Superior temporal gyrus (tissue), 1 donor: ENCODE data around the gene MISP.
"Not testable (repeated sequence)": the region's sequence is repeated elsewhere in the genome, so short reads cannot be mapped to it uniquely, and the experiment has no call there.

Source experiments
- DNase-seq: peaks from one replicate; pipeline ENCODE4 v3.0.0-alpha.2; 2016; ENCODE audit errors: extremely low spot score

Gene MISP

GRCh38 chr19:723714-724113 lies 27.2 kb upstream of the MISP start:
- DNase-seq = no peak

GRCh38 chr19:725461-726089 lies 25.3 kb upstream of the MISP start:
- no peak for DNase-seq

DNA sequence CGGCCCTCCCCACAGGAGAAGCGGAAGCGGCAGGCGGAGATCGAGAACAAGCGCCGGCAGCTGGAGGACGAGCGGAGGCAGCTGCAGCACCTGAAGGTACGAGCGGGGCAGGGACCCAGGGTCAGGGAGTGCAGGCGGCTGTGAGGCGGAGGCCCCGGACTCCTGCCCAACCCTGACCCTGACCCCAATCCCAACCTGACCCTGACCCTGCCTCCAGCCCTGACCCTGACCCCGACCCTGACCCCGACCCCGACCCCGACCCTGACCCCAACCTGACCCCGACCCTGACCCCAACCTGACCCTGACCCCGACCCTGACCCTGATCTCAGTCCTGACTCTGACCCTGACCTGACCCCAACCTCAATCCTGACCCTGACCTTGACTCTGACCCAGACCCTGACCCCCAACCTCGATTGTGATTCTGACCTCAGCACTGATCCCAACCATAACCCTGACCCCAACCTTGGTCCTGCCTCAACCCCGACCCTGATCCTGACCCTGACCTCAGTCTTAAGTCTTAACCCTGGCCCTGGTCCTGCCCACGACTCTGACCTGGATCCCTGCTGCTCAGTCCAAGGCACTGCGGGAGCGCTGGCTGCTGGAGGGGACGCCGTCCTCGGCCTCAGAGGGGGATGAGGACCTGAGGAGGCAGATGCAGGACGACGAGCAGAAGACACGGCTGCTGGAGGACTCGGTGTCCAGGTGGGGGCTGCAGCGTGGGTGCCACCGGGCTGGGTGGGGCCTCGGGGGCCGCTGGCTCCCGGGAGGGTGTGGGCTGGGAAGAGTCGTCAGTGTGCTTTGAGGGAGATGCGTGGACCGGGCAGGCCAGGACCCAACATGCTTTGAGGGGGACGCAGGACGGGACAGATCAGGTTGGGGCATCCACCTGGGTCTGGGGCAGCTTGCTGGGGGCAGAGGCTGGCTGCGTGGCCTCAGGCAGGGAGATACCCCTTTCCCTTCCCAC lies 23.6 kb upstream of the MISP start:
- no peak for DNase-seq

DNA sequence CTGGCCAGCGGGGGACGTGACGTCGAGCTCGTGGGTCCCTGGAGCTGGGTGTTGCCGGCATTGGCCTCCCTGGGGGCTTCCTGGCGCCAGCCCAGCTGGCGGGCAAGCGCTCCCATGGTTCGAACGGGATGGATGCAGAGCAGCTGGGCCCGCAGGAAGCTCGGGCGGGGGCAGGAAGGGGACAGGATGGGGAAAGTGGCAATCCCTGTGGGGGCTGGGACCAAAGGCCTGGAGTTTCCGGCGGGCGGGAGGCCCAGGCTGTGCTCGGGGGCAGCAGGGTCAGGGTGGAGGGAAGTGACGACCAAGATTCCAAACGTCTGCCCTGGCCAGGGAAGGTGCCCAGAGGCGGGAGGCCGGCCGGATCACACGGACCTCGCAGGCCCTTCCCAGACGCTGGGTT lies 22.9 kb upstream of the MISP start:
- no peak for DNase-seq

DNA sequence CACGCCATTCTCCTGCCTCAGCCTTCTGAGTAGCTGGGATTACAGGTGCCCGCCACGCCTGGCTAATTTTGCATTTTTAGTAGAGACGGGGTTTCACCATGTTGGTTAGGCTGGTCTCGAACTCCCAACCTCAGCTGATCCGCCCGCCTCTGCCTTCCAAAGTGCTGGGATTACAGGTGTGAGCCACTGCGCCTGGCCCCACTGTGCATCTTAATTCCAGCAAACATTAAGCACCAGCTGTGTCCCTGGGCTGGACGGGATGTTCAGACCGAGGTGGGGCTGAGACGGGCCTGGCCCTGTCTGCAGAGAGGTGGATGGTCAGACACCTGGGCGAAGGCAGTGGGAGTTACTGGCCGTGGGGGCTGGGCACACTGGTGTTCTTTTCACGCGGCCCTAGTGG lies 21.3 kb upstream of the MISP start:
- not testable (repeated sequence) for DNase-seq

GRCh38 chr19:729965-730668 lies 20.8 kb upstream of the MISP start:
- DNase-seq = no peak

GRCh38 chr19:731000-731399 lies 19.9 kb upstream of the MISP start:
- no peak for DNase-seq

- DNase-seq = no peak
Measured at GRCh38 chr19:732148-733069, 18.5 kb upstream of the MISP start.

DNA sequence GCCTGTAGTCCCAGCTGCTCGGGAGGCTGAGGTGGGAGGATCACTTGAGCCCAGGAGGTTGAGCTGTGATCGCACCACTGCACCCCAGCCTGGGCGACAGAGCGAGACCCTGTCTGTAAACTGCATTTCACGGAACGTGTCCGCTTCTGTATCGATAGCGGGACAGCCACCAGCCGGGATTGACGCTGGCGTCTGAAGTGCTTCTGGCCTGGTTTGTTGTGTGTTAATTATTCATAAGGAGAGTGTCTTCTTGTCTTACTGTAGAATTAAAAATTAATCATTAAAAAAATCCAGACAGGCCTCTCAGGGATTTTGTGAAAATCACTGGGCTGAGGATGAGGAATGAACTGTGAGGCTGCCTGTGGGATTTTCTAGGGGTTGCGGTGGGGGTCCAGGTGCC lies 16.2 kb upstream of the MISP start:
- DNase-seq = no peak

- DNase-seq = no peak
Measured at GRCh38 chr19:736125-736524, 14.8 kb upstream of the MISP start.

DNA sequence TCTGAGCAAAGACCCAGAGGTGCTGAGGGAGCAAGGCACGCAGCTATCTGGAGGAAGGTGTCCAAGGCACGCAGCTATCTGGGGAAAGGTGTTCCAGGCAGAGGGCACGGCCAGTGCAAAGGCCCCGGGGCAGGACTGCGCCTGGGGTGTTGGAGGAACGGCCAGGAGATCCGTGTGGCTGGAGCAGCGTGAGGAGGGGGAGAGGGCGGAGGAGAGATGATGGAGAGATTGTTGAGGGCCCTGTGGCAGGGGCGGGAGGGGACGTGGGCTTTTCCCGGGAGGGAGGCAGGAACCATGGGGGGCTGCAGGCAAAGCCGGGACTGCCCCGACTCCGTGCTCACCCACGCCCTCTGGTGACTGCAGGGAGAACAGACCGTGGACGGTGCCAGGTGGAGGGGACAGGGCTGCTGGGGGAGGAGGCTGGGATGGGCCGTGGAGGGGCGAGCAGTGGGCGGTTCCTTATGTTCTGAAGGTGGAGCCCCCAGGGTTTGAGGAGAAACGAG lies 13.3 kb upstream of the MISP start:
- DNase-seq = no peak

GRCh38 chr19:738509-739128 lies 12.3 kb upstream of the MISP start:
- no peak for DNase-seq

DNA sequence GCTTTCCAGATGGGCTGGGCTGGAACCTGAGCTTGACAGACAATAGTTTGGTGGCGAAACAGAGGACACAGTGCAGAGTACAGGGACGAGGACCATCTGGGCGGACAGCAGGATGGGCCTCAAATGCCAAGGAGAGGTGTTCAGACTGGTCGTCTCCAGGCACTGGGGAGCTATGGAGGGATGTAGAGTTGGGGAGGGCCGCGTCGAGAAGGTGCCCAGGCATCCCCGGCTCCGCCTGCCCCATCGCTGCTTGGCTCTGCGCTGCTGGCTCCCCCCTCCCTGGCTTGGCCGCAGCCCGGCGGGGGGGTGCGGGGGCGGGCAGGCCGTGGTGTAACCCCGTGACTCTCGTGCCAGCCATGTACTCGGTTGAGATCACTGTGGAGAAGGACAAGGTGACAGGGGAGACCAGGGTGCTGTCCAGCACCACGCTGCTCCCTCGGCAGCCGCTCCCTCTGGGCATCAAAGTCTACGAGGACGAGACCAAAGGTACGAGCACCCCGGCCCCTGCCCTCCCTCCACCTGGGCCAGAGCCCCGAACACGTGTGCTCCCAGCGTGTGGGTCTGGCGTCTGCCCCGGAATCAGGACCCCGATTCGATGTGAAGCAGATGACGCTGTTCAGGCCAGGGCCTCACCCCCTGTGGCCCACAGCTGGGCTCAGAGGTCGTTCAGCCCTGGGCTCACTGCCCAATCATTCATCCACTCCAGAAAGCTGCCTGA lies 10.8 kb upstream of the MISP start:
- no peak for DNase-seq

GRCh38 chr19:740816-741505 lies 10.0 kb upstream of the MISP start:
- not testable (repeated sequence) for DNase-seq

DNA sequence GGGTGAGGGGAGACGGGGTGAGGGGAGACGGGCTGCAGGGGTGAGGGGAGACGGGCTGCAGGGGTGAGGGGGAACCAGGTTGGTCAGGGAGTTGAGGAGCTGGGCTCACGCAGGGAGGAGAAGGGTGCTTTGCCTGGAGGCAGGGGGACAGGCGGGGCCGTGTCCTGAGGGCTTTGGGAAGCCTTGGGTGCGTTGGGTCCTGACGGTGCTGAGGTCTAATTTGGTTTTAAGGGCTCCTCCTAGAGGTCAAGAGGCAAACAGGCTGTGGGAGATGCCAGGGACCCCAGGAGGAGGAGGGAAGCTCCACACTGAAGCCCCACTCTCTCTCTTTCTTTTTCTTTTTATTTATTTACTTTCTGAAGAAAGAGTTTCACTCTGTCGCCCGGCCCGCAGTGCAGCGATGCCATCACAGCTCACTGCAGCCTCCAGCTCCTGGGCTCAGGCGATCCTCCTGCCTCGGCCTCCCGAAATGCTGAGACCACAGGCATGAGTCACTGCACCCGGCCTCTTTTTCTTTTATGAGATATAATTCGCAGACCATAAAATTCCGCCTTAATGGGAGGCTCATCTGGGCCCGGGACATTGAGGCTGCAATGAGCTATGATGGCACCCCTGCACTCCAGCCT lies 9.3 kb upstream of the MISP start:
- no peak for DNase-seq

GRCh38 chr19:742540-743075 lies 8.3 kb upstream of the MISP start:
- DNase-seq = no peak

DNA sequence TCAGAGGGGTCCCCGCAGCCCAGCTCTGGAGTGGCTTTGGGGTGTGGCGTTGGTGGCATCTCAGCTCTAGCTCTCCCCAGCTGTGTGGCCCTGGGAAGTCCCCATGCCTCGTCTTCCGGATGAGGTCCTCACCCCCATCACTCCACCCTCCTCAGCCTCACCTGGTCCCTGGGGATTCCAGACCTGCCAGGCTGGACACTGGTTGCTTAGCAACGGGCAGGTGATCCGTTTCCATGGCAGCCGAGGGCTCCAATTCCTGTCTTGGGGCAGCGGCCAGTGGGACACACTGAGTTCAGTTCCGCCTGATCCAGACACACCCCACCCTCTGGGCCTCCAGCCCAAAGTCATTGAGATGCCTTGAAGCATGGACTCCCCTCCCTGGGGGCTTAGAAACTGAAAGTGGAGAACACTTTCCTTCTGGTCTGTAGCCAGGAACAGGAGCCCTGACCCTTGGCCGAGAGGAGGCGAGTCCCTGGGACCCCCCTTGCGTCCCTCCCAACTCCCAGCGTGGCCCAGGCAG lies 7.7 kb upstream of the MISP start:
- DNase-seq = no peak

GRCh38 chr19:745138-745537 lies 5.8 kb upstream of the MISP start:
- not testable (repeated sequence) for DNase-seq
